ENCODE data around the gene FOXN1. TPM values are rescaled to one million over a fixed set of nuclear protein-coding genes. Genes with fewer than 3 reads are reported as not detected.
A peak's percentile ranks its signal among the peaks of the same experiment; 100 is the strongest.

The FOXN1 gene
- total and polyA plus RNA-seq, 2 donors from 2014 or later, result not detected

DNA sequence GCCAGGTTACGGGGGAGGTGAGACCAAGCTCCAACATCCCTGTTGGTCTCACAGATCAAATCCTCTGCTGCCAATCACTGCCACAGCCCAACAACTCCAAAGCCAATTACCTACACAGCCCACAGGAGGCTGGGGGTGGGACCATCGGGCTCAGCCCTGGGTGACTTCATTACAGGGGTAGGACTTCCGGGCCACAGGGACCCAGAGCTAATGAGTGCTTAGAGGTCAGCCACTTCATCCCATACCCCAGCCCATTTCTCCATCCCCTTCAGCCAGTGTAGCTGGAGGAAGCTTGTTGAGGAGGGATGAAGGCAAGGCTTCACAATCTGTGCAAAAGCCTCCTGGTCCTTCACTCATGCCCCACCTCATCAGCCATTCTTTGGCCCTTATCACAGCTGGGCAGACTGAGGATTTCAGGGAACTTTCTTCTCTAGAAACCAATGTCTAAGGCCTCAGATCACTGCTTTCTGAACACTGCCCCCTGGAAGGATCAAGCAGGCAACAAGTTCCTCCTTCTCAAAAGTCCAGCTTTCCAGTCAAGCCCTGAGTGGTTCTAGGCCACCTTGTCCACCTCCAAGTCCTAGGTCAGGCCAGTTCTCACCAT is 5.8 kb downstream of the FOXN1 start:
- H3K9me3 ChIP-seq (ENCODE audit: control insufficient read depth in 2 of 3, insufficient read depth in 1 of 3, low read length in 3 of 3), result no peaks in the 10 kb centered on the region
- no peak for FAIRE-seq
- intact Hi-C loops (cut with DNase I), result no loop called here
- no peak overlapping the region for H3K9ac ChIP-seq (ENCODE audit: low read length in 3 of 3)
- H3K27me3 ChIP-seq (ENCODE audit: control insufficient read depth, insufficient read depth, low read length), result no peaks in the 10 kb centered on the region
- H3K36me3 ChIP-seq (ENCODE audit: control insufficient read depth in 2 of 3, insufficient read depth in 3 of 3, low read length in 3 of 3), result no peaks in the 10 kb centered on the region
- no peak overlapping the region for H3K27ac ChIP-seq (ENCODE audit: low read depth in 2 of 2, low read length in 2 of 2)
- no peaks in the 10 kb centered on the region for H3K4me1 ChIP-seq (ENCODE audit: control insufficient read depth in 2 of 3, insufficient read depth in 2 of 3, low read depth in 1 of 3, low read length in 3 of 3)
- DNase-seq, result no peak
- TF ChIP-seq, protein P1, sequence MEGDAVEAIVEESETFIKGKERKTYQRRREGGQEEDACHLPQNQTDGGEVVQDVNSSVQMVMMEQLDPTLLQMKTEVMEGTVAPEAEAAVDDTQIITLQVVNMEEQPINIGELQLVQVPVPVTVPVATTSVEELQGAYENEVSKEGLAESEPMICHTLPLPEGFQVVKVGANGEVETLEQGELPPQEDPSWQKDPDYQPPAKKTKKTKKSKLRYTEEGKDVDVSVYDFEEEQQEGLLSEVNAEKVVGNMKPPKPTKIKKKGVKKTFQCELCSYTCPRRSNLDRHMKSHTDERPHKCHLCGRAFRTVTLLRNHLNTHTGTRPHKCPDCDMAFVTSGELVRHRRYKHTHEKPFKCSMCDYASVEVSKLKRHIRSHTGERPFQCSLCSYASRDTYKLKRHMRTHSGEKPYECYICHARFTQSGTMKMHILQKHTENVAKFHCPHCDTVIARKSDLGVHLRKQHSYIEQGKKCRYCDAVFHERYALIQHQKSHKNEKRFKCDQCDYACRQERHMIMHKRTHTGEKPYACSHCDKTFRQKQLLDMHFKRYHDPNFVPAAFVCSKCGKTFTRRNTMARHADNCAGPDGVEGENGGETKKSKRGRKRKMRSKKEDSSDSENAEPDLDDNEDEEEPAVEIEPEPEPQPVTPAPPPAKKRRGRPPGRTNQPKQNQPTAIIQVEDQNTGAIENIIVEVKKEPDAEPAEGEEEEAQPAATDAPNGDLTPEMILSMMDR (IDR thresholded peaks at IDR 0.05; ENCODE audit: borderline replicate concordance, extremely low read depth, insufficient read depth), result no peak
- H3K4me3 ChIP-seq (ENCODE audit: low read length in 3 of 3), result no peak overlapping the region

DNA sequence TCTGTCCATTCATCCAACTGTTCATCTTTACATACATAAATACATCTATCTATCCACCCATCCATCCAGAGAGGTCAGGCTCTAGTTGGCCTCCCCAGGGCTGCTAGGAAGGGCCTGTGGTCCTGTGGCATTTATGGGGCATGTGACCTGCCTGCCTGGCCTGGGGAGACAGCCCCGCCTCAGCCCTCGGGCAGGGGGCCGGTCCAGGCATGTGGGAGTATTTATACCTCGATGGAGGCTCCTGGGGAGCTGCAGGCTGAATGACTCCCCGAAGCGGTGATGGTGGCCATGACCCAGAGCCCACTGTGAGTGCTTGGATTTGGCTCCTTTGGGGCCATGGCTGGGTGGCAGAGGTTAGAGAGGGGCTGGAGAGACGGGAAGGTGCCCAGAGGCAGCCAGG is 7.3 kb downstream of the FOXN1 start:
- no peaks in the 10 kb centered on the region for H3K9me3 ChIP-seq (ENCODE audit: control insufficient read depth in 2 of 3, insufficient read depth in 1 of 3, low read length in 3 of 3)
- FAIRE-seq (no peak), DNase-seq (no peak)
- no peak overlapping the region for H3K4me3 ChIP-seq (ENCODE audit: low read length in 3 of 3)
- H3K36me3 ChIP-seq (ENCODE audit: control insufficient read depth in 2 of 3, insufficient read depth in 3 of 3, low read length in 3 of 3), result no peaks in the 10 kb centered on the region
- no peak overlapping the region for H3K9ac ChIP-seq (ENCODE audit: low read length in 3 of 3)
- intact Hi-C loops (cut with DNase I), result no loop called here
- TF ChIP-seq, protein P1 (IDR thresholded peaks at IDR 0.05; ENCODE audit: borderline replicate concordance, extremely low read depth, insufficient read depth), result no peak
- no peaks in the 10 kb centered on the region for H3K4me1 ChIP-seq (ENCODE audit: control insufficient read depth in 2 of 3, insufficient read depth in 2 of 3, low read depth in 1 of 3, low read length in 3 of 3)
- no peak overlapping the region for H3K27ac ChIP-seq (ENCODE audit: low read depth in 2 of 2, low read length in 2 of 2)
- H3K27me3 ChIP-seq (ENCODE audit: control insufficient read depth, insufficient read depth, low read length), result no peaks in the 10 kb centered on the region

DNA sequence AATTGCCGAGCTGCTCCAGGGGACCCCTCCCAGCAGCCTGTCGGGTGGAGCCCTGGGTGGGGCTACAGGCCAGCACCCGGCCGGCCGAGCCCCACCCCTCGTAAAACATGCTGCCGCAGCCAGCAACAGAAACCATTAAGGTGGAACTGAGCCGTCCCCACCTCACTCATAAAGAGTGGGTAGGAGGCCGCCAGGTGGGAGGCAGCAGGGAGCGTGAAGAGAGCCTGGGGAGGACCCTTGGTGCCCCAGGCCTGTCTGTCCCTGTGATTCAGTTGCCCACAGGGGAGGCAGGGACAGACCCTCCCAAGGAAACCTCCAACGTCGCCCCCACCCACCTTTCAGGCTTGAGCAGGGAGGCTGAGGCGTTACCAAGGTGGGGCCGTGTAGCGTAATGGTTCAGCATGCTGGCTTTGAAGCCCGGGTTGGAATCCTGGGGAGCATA is 8.4 kb downstream of the FOXN1 start:
- no peak overlapping the region for H3K4me3 ChIP-seq (ENCODE audit: low read length in 3 of 3)
- intact Hi-C loops (cut with DNase I), result no loop called here
- H3K36me3 ChIP-seq (ENCODE audit: control insufficient read depth in 2 of 3, insufficient read depth in 3 of 3, low read length in 3 of 3), result no peaks in the 10 kb centered on the region
- no peaks in the 10 kb centered on the region for H3K27me3 ChIP-seq (ENCODE audit: control insufficient read depth, insufficient read depth, low read length)
- TF ChIP-seq, protein P1 (IDR thresholded peaks at IDR 0.05; ENCODE audit: borderline replicate concordance, extremely low read depth, insufficient read depth), result no peak
- H3K9me3 ChIP-seq (ENCODE audit: control insufficient read depth in 2 of 3, insufficient read depth in 1 of 3, low read length in 3 of 3), result no peaks in the 10 kb centered on the region
- no peak for FAIRE-seq
- H3K4me1 ChIP-seq (ENCODE audit: control insufficient read depth in 2 of 3, insufficient read depth in 2 of 3, low read depth in 1 of 3, low read length in 3 of 3), result no peaks in the 10 kb centered on the region
- no peak overlapping the region for H3K27ac ChIP-seq (ENCODE audit: low read depth in 2 of 2, low read length in 2 of 2)
- DNase-seq, result peak in 2 of 5 donors; percentile 21 to 33
- H3K9ac ChIP-seq (ENCODE audit: low read length in 3 of 3), result no peak overlapping the region

DNA sequence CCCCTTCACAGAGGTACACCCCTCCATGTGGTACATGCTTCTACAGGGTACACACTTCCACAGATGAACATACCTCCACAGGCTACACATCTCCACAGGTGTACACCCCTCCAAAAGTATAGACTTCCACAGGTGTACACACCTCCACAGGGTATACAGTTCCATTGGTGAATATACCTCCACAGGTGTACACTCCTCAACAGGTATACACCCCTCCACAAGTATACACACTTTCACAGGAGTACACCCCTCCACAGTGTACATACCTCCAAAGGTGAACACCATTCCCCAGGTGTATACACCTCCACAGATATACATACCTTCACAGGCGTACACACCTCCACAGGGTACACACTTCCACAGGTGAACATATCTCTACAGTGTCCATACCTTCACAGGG is 9.4 kb downstream of the FOXN1 start:
- no peaks in the 10 kb centered on the region for H3K36me3 ChIP-seq (ENCODE audit: control insufficient read depth in 2 of 3, insufficient read depth in 3 of 3, low read length in 3 of 3)
- TF ChIP-seq, protein P1 (IDR thresholded peaks at IDR 0.05; ENCODE audit: borderline replicate concordance, extremely low read depth, insufficient read depth), result no peak
- H3K27ac ChIP-seq (ENCODE audit: low read depth in 2 of 2, low read length in 2 of 2), result no peak overlapping the region
- no peak for DNase-seq
- intact Hi-C loops (cut with DNase I), result no loop called here
- H3K9ac ChIP-seq (ENCODE audit: low read length in 3 of 3), result no peak overlapping the region
- H3K4me1 ChIP-seq (ENCODE audit: control insufficient read depth in 2 of 3, insufficient read depth in 2 of 3, low read depth in 1 of 3, low read length in 3 of 3), result no peaks in the 10 kb centered on the region
- no peaks in the 10 kb centered on the region for H3K9me3 ChIP-seq (ENCODE audit: control insufficient read depth in 2 of 3, insufficient read depth in 1 of 3, low read length in 3 of 3)
- H3K4me3 ChIP-seq (ENCODE audit: low read length in 3 of 3), result no peak overlapping the region
- H3K27me3 ChIP-seq (ENCODE audit: control insufficient read depth, insufficient read depth, low read length), result no peaks in the 10 kb centered on the region
- no peak for FAIRE-seq

All from kidney (tissue), 14 donors.